ENCODE data around the gene STK32C.
"Not testable (repeated sequence)": the region's sequence is repeated elsewhere in the genome, so short reads cannot be mapped to it uniquely, and the experiment has no call there.

- TF ChIP-seq CTCF, POLR2A, EP300 (IDR thresholded peaks at IDR 0.05): not testable (repeated sequence)
Measured at GRCh38 chr10:132159302-132160230, 148.2 kb downstream of the STK32C start.

All from tibial nerve (tissue), 4 donors.